ENCODE measurements around the gene OTOS. TPM values are rescaled to one million over a fixed set of nuclear protein-coding genes. Genes with fewer than 3 reads are reported as not detected.

OTOS gene
- total RNA-seq, 1 experiment from 2014 or later: not detected

DNA sequence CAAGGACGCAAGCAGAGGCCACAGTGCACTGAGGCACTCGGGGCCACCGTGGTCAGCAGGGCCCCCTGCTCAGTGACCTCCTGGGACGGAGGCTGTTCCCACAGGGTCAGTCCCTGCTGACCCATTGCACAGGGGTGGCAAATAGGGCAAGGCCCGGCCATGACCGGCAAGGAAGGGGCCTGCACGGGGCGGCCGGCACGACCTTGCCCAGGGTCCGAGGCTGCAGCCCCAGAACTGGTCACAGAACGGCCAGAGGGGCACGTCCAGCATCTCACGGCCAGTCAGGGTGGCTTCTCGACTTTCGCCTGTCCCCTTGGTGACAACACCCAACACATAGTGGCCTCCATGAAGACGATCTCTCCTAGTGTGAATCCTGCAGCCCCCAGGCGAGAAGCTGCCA is 27.6 kb upstream of the OTOS start:
- H3K27ac ChIP-seq (ENCODE audit: low read length): no peak overlapping the region
- no peaks in the 10 kb centered on the region for H3K36me3 ChIP-seq (ENCODE audit: control insufficient read depth, insufficient read depth, low read length)
- ATAC-seq (no peak), DNase-seq (ENCODE audit: low read depth, low spot score) (no peak)
- no peak overlapping the region for H3K4me3 ChIP-seq (ENCODE audit: low read depth in 2 of 2, low read length in 2 of 2)
- no TSS peak for BruUV-seq (replicated peaks)
- intact Hi-C loops (cut with micrococcal nuclease; ENCODE audit: unreplicated experiment) (no loop called here), in situ Hi-C loops (cut with HindIII; ENCODE audit: low pct_unique_long_range_greater_than_20kb, low sequenced_read_pairs) (no loop called here)
- TF ChIP-seq SIN3A (IDR thresholded peaks at IDR 0.05; ENCODE audit: borderline replicate concordance, insufficient read depth, low read depth, low read length) (no peak), POLR2AphosphoS5 (IDR thresholded peaks at IDR 0.05; ENCODE audit: low read depth, low read length) (no peak), TCF7L2 (IDR thresholded peaks at IDR 0.05; ENCODE audit: low read depth, low read length) (no peak)
- TF ChIP-seq, protein P1, sequence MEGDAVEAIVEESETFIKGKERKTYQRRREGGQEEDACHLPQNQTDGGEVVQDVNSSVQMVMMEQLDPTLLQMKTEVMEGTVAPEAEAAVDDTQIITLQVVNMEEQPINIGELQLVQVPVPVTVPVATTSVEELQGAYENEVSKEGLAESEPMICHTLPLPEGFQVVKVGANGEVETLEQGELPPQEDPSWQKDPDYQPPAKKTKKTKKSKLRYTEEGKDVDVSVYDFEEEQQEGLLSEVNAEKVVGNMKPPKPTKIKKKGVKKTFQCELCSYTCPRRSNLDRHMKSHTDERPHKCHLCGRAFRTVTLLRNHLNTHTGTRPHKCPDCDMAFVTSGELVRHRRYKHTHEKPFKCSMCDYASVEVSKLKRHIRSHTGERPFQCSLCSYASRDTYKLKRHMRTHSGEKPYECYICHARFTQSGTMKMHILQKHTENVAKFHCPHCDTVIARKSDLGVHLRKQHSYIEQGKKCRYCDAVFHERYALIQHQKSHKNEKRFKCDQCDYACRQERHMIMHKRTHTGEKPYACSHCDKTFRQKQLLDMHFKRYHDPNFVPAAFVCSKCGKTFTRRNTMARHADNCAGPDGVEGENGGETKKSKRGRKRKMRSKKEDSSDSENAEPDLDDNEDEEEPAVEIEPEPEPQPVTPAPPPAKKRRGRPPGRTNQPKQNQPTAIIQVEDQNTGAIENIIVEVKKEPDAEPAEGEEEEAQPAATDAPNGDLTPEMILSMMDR (IDR thresholded peaks at IDR 0.05): no peak
- TF ChIP-seq, protein P2, sequence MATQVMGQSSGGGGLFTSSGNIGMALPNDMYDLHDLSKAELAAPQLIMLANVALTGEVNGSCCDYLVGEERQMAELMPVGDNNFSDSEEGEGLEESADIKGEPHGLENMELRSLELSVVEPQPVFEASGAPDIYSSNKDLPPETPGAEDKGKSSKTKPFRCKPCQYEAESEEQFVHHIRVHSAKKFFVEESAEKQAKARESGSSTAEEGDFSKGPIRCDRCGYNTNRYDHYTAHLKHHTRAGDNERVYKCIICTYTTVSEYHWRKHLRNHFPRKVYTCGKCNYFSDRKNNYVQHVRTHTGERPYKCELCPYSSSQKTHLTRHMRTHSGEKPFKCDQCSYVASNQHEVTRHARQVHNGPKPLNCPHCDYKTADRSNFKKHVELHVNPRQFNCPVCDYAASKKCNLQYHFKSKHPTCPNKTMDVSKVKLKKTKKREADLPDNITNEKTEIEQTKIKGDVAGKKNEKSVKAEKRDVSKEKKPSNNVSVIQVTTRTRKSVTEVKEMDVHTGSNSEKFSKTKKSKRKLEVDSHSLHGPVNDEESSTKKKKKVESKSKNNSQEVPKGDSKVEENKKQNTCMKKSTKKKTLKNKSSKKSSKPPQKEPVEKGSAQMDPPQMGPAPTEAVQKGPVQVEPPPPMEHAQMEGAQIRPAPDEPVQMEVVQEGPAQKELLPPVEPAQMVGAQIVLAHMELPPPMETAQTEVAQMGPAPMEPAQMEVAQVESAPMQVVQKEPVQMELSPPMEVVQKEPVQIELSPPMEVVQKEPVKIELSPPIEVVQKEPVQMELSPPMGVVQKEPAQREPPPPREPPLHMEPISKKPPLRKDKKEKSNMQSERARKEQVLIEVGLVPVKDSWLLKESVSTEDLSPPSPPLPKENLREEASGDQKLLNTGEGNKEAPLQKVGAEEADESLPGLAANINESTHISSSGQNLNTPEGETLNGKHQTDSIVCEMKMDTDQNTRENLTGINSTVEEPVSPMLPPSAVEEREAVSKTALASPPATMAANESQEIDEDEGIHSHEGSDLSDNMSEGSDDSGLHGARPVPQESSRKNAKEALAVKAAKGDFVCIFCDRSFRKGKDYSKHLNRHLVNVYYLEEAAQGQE (IDR thresholded peaks at IDR 0.05; ENCODE audit: insufficient read depth in 1 of 2, low read depth in 2 of 2, low read length in 1 of 2): no peak
- H3K9me3 ChIP-seq (ENCODE audit: control insufficient read depth, insufficient read depth, low read depth, low read length): no peaks in the 10 kb centered on the region
- H3K4me1 ChIP-seq (ENCODE audit: control insufficient read depth, insufficient read depth, low read length): no peaks in the 10 kb centered on the region
- ChIA-PET POLR2A (no interaction called here), CTCF (no interaction called here)
- peaks cover 3% of the 10 kb centered on the region; the same call in 1 of the 2 replicates for H3K27me3 ChIP-seq (ENCODE audit: control insufficient read depth, insufficient read depth, low read length)

DNA sequence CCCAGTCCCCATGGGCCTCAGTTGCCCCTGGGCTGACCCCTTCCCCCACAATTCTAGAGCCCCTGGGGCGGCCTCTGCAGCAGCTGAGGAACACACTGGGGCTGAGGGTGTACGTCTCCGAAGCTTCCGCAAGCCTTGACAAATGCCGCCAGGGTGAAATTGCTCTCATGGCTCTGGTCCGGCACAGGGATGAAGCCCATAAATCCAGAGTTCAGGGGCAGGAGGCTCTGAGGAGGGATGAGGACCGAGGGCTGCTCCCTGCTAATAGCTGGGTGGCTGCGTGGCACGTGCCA is 27.1 kb upstream of the OTOS start:
- DNase-seq (ENCODE audit: low read depth, low spot score) (no peak), ATAC-seq (no peak)
- Histone ChIP-seq H3K27ac (ENCODE audit: low read length) (no peak overlapping the region), H3K27me3 (ENCODE audit: control insufficient read depth, insufficient read depth, low read length) (peaks cover 3% of the 10 kb centered on the region; the same call in 1 of the 2 replicates), H3K9me3 (ENCODE audit: control insufficient read depth, insufficient read depth, low read depth, low read length) (no peaks in the 10 kb centered on the region), H3K4me1 (ENCODE audit: control insufficient read depth, insufficient read depth, low read length) (no peaks in the 10 kb centered on the region), H3K4me3 (ENCODE audit: low read depth in 2 of 2, low read length in 2 of 2) (no peak overlapping the region), H3K36me3 (ENCODE audit: control insufficient read depth, insufficient read depth, low read length) (no peaks in the 10 kb centered on the region)
- CTCF ChIA-PET: no interaction called here
- intact Hi-C loops (cut with micrococcal nuclease; ENCODE audit: unreplicated experiment) (no loop called here), in situ Hi-C loops (cut with HindIII; ENCODE audit: low pct_unique_long_range_greater_than_20kb, low sequenced_read_pairs) (no loop called here)
- TF ChIP-seq TCF7L2 (IDR thresholded peaks at IDR 0.05; ENCODE audit: low read depth, low read length) (no peak), SIN3A (IDR thresholded peaks at IDR 0.05; ENCODE audit: borderline replicate concordance, insufficient read depth, low read depth, low read length) (no peak), POLR2AphosphoS5 (IDR thresholded peaks at IDR 0.05; ENCODE audit: low read depth, low read length) (no peak)
- TF ChIP-seq, protein P2 (IDR thresholded peaks at IDR 0.05; ENCODE audit: insufficient read depth in 1 of 2, low read depth in 2 of 2, low read length in 1 of 2): no peak
- TF ChIP-seq, protein P1 (IDR thresholded peaks at IDR 0.05): no peak
- POLR2A ChIA-PET: no interaction called here
- BruUV-seq (replicated peaks): no TSS peak
